ENCODE results near the gene FAM50B. TPM values are rescaled to one million over a fixed set of nuclear protein-coding genes. Genes with fewer than 3 reads are reported as not detected.
A peak's percentile ranks its signal among the peaks of the same experiment; 100 is the strongest.

FAM50B gene
- total and polyA plus RNA-seq, 2 of the 13 experiments (the other 11 are each of a cell fraction or from before 2014, with no cell fraction given), result 0.05 TPM; not detected in 1

DNA sequence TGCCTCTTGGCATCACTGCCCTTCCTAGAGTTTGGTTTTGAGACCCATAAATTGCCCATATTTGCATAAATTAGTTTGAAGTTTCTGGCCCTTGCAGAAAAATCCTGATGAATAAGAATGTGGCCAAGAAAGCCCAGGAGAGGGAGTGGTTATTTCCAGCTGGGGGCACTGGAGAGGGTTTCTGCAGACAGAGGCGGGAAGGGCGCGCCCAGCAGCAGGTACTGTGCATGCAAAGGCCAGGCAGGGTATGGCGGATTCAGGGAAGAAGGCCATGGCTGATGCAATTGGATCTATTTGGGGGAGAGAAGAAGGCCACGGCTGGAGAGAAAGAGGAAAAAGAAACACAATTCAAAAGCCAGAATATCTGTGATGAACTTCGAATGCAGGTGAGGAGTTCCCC is 49.5 kb upstream of the FAM50B start (continued):
- TF ChIP-seq, protein P1, sequence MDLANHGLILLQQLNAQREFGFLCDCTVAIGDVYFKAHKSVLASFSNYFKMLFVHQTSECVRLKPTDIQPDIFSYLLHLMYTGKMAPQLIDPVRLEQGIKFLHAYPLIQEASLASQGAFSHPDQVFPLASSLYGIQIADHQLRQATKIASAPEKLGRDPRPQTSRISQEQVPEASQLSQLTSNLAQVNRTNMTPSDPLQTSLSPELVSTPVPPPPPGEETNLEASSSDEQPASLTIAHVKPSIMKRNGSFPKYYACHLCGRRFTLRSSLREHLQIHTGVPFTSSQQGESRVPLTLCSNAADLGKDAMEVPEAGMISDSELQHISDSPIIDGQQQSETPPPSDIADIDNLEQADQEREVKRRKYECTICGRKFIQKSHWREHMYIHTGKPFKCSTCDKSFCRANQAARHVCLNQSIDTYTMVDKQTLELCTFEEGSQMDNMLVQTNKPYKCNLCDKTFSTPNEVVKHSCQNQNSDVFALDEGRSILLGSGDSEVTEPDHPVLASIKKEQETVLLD (CRISPR knock-in tag; IDR thresholded peaks at IDR 0.05; ENCODE audit: low read depth), result no peak
- 0 out of 2 replicates have a peak, but pooled peaks have one; percentile 26 for TF ChIP-seq CEBPG (CRISPR knock-in tag; IDR thresholded peaks at IDR 0.05)
- no peak for TF ChIP-seq SSRP1 (CRISPR knock-in tag; IDR thresholded peaks at IDR 0.05)
- 0 out of 2 replicates have a peak, but pooled peaks have one; percentile 32 for TF ChIP-seq SP4 (CRISPR knock-in tag; IDR thresholded peaks at IDR 0.05)
- no peak for TF ChIP-seq ZNF12 (CRISPR knock-in tag; IDR thresholded peaks at IDR 0.05)
- TF ChIP-seq, protein P2, sequence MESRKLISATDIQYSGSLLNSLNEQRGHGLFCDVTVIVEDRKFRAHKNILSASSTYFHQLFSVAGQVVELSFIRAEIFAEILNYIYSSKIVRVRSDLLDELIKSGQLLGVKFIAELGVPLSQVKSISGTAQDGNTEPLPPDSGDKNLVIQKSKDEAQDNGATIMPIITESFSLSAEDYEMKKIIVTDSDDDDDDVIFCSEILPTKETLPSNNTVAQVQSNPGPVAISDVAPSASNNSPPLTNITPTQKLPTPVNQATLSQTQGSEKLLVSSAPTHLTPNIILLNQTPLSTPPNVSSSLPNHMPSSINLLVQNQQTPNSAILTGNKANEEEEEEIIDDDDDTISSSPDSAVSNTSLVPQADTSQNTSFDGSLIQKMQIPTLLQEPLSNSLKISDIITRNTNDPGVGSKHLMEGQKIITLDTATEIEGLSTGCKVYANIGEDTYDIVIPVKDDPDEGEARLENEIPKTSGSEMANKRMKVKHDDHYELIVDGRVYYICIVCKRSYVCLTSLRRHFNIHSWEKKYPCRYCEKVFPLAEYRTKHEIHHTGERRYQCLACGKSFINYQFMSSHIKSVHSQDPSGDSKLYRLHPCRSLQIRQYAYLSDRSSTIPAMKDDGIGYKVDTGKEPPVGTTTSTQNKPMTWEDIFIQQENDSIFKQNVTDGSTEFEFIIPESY (CRISPR knock-in tag; IDR thresholded peaks at IDR 0.05), result peak; percentile 97
- no peak for TF ChIP-seq CENPX (CRISPR knock-in tag; IDR thresholded peaks at IDR 0.05)
- TF ChIP-seq ZNF569 (CRISPR knock-in tag; IDR thresholded peaks at IDR 0.05; ENCODE audit: borderline replicate concordance), result no peak
- TF ChIP-seq, protein P3, sequence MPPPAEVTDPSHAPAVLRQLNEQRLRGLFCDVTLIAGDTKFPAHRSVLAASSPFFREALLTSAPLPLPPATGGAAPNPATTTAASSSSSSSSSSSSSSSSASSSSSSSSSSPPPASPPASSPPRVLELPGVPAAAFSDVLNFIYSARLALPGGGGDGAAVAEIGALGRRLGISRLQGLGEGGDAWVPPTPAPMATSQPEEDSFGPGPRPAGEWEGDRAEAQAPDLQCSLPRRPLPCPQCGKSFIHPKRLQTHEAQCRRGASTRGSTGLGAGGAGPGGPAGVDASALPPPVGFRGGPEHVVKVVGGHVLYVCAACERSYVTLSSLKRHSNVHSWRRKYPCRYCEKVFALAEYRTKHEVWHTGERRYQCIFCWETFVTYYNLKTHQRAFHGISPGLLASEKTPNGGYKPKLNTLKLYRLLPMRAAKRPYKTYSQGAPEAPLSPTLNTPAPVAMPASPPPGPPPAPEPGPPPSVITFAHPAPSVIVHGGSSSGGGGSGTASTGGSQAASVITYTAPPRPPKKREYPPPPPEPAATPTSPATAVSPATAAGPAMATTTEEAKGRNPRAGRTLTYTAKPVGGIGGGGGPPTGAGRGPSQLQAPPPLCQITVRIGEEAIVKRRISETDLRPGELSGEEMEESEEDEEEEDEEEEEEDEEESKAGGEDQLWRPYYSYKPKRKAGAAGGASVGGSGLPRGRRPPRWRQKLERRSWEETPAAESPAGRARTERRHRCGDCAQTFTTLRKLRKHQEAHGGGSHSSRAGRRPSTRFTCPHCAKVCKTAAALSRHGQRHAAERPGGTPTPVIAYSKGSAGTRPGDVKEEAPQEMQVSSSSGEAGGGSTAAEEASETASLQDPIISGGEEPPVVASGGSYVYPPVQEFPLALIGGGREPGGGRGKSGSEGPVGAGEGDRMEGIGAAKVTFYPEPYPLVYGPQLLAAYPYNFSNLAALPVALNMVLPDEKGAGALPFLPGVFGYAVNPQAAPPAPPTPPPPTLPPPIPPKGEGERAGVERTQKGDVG (CRISPR knock-in tag; IDR thresholded peaks at IDR 0.05; ENCODE audit: borderline replicate concordance), result 0 out of 2 replicates have a peak, but pooled peaks have one; percentile 64

Data from HepG2 (cell line).